NCI-H187 (cell line): ENCODE measurements around the gene OSGIN1.

Experiments used
- DNase-seq, 2 experiments: peaks; one replicate each; lab custom pipeline; 2025; lab: John Stamatoyannopoulos, UW

Gene OSGIN1, protein sequence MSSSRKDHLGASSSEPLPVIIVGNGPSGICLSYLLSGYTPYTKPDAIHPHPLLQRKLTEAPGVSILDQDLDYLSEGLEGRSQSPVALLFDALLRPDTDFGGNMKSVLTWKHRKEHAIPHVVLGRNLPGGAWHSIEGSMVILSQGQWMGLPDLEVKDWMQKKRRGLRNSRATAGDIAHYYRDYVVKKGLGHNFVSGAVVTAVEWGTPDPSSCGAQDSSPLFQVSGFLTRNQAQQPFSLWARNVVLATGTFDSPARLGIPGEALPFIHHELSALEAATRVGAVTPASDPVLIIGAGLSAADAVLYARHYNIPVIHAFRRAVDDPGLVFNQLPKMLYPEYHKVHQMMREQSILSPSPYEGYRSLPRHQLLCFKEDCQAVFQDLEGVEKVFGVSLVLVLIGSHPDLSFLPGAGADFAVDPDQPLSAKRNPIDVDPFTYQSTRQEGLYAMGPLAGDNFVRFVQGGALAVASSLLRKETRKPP

DNA sequence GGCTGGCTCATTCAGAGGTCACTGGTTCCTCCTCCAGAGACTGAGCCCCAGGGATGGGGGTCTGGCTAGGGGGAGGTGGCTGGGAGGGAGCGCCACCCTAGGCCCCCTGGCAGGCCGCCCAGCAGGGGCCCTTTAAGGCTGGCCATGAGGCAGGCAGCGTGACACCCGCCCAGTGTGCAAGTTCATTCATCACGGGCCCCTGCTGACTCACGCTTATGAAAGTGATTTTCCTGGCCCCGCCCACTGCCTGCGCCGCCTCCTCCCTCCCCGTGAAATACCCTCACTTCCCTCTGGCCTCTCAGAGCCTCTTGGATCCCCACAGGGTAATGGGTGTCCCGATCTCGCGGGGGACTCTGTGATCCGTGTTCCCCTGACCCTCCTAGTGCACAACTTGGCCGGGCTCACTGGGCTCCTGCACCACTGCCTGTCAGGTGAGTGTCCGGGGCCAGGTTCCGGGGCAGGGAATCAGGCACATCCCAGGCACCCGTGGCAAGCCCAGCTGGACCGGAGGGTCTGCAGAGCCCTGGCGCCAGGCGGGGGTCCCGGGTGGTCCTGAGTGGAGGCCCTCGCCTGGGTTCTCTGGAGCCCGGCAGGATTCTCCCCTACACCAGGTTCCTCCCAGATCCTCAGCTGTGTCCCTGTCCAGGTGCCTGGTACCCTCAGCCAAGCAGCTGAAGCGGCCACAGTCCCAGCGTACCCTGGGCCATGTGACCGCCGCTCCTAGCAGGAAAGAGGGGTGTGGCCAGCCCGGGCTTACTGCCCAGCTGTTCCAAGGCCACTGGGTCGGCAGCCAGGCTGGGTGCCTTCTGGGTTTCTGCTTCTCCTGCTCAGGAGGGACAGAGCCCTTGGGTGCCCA, at the start of gene OSGIN1:
Gene OSGIN1 (plus strand): TSS at position 301 of the 856 bp plus-strand sequence. CDS start 4,432 bp downstream, outside the sequence.
- no peak for DNase-seq

DNA sequence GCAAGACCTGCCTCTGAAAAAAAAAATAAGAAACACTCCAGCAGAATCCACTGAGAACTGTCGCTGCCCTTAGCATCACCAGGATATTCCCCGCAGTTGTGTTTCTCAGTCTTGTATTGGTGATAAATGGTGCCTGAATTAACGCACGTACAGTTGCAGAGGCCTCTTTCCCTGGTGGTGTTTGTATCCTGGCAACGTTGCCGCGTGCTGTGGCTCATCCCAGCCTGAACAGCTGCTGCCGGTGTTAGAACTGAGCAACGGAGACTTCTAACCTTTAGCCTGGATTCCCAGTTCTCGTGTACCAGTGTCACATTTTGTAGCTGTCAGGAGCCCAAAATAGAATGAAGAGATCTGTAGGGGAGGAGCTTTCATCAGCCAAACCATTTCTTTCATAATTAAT, 49.3 kb upstream of the OSGIN1 start:
- DNase-seq, result no peak

DNA sequence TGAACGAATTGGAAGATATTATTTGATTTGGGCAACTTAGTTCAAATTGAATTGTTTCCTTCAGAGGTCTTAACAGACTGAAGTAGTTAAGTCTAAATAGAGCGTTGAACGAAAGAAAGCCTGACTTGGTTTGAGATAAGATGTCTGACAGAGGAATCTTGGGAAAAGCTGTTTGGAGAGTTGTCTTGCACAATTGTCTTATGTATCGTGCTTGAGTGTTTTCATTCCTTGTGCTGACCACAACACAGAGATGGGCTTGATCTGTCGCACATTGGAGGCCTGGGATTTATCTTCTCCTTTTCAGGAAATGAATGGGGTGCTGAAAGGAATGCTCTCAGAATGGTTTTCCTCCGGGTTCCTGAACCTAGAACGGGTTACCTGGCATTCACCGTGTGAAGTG, 46.4 kb upstream of the OSGIN1 start:
- no peak for DNase-seq

DNA sequence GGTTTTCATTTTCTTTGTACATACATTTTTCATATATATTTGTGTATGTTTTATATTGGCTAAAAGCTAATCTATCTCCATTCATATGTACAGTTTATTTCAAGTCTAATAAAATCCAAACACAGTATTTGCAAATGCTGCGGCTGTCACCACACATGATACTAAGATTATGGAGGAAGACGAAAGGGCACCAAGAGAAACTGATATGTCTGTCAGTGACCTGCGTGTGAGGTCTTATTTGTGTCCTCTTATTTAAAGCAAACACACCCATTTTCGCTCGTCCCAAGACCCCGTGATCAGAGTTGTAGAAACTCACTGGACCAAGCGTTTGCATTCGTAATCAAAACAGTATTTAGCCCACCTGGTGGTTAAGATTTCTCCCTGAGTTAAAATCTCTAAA, 45.9 kb upstream of the OSGIN1 start:
- no peak for DNase-seq

DNA sequence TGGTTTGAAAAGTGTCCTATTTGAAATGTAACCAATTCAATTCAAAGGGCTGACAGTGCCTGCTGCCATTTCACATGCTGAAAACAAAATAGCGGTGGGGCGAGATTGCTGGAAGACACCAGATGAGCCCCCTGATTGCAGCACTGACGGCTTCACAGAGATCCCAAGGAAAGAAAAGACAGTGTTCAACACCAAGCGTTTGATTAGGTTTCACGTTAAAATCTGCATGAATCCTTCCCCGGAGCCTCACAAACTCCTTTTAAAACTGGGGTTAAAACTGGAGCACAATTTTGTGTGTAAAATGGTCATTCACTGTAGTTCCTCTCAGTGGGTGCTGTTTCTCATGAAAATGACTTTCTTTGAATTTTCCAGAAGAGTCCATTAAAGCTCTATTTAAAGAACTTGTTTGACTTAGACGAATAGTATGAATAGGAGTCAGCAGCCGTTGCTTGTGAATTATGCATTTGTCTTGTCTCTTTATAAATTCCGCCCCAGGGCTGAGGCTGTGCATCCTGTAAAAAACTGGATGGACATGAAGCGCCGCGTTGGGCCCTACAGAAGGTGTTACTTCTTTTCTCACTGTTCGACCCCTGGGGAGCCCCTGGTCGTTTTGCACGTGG, 45.3 kb upstream of the OSGIN1 start:
- DNase-seq, result no peak

DNA sequence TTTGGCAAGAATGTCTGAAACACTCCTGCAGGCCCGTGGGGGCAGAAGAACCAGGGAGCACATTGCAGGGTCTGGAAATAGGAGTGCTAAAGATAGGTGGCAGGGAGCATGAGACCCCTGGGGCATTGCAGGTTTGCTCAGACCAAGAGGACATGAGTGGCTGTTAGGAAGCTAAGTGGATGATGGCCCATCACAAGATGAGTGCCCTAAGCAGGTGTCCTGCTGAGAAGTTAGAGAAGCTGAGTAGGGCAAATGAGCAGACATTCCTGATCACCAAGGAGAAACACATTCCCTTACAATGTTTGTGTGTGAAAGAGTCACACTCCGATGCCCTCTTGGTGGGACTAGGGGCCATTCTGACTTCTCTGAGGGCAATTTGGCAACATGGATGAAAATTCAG, 44.2 kb upstream of the OSGIN1 start:
- DNase-seq, result no peak

DNA sequence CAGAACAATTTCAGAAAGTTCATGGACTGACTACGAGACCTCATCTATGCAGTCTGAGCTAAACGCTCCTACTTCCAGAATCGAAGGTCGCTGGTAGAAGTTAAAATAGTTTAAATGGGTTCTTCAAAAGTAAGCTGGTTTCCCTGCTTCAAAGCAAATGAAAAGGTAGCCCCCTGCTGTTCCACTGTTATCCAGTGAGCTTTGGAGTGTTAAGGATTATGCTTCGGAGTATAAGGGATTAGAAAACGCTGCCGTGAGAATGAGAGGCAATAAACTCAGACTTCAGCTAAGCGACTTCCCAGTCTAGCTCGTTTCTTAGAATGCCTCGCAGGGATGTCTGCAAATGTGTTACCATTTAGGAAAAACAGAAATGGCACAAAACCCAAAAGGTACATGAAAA, 41.8 kb upstream of the OSGIN1 start:
- no peak for DNase-seq

DNA sequence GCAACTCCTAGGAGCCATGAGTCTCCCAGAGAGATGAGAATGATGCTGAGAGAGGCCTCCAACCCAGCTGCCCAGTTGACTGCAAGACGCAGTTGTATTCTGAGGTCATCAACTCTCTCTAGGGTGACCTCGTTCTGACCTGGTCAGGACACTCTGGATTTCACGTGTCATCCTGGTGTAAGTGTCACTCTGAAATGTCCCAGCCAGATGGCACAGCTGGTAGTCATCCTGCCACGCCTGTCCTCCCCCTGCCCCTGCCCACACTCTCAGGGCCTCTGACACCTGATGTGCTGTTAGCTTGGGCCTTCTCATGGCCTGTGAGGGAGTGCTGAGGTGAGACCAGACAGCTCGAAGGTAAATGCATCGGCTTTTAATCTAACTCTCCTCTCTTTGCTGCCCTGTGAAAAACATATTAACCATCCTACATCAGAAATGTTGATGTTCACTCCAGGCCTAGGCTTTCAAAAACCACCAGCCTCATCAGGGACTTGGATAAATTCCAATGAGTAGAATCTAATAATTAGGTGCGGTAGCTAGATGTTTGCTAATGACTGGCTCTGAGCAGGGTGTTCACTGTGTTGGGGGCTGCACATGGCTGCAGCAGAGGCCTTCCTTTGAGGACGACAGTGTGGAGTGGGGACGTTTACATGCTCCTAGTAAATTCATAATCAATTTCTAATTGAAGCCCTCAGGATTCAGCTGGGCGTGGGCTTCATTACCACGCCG, 40.4 kb upstream of the OSGIN1 start:
- no peak for DNase-seq

DNA sequence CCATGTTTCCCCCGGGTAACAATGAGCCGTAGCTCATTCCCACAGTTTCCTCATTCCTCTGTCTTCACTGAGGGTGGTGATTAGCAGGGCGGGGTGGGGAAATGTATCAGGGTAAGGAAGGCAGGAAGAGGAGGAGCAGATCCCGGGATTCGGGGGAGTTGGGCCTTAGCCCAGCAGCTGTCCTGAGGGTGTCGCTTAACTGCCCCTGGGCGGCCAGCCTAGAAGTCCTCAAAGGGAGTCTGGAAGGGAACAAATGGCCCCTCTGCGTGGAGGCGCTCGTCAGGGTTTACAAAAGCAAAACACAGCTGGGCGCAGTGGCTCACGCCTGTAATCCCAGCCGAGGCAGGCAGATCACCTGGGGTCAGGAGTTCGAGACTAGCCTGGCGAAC, 39.8 kb upstream of the OSGIN1 start:
- DNase-seq, result no peak

DNA sequence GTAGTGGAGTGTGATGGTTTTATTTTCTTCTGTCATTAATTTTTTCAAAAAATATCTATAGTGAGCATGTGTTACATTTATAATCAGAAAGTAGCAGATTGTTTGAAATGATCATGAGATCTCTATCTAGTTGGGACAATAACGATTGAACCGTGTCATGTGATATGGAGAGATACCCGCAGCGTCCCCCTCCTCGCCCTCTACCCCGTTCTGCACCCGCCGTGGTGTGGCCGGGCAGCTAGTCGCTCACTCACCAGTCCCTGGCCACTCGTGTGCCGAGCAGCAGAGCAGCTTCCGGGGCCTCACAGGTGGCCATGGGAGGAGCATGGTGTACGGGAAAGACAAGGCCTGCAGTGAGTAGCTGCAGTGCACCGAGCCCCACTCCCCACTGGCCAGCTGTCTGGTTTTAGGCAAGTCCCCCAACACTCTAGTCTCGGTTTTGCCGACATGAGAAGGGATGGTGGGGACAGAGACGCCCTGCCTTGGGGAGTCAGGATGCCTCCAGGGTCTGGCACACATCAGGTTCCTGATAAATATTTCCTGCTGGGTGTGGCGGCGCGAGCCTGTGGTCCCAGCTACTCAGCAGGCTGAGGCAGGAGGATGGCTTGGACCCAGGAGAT, 38.8 kb upstream of the OSGIN1 start:
- no peak for DNase-seq

DNA sequence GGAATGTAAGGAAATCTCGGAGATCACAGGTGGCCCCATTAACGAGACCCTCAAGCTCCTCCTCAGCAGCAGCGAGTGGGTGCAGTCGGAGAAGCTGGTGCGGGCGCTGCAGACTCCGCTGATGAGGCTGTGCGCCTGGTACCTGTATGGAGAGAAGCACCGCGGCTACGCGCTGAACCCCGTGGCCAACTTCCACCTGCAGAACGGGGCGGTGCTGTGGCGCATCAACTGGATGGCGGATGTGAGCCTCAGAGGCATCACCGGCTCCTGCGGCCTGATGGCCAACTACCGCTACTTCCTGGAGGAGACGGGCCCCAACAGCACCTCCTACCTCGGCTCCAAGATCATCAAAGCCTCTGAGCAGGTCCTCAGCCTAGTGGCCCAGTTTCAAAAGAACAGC, 38.0 kb upstream of the OSGIN1 start:
- no peak for DNase-seq

DNA sequence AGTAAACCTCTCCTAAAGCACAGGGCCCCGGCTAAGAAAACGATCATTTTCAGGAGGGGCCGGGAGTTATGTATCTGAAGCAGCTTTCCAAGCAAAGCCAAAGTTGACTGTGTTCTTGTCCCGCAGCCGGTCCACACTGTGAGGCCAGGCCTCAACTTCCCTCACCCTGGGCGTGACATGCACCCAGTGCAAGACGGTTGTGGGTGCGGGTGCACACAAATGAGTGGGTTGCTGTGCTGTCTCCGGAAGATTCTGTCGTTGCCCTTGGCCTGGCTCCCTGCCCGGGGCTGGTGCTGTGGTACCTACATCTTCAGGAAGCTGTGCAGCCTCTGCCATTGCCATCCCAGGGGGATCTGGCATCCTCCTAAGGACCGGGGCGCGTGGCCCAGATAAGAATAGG, 37.5 kb upstream of the OSGIN1 start:
- DNase-seq, result no peak

DNA sequence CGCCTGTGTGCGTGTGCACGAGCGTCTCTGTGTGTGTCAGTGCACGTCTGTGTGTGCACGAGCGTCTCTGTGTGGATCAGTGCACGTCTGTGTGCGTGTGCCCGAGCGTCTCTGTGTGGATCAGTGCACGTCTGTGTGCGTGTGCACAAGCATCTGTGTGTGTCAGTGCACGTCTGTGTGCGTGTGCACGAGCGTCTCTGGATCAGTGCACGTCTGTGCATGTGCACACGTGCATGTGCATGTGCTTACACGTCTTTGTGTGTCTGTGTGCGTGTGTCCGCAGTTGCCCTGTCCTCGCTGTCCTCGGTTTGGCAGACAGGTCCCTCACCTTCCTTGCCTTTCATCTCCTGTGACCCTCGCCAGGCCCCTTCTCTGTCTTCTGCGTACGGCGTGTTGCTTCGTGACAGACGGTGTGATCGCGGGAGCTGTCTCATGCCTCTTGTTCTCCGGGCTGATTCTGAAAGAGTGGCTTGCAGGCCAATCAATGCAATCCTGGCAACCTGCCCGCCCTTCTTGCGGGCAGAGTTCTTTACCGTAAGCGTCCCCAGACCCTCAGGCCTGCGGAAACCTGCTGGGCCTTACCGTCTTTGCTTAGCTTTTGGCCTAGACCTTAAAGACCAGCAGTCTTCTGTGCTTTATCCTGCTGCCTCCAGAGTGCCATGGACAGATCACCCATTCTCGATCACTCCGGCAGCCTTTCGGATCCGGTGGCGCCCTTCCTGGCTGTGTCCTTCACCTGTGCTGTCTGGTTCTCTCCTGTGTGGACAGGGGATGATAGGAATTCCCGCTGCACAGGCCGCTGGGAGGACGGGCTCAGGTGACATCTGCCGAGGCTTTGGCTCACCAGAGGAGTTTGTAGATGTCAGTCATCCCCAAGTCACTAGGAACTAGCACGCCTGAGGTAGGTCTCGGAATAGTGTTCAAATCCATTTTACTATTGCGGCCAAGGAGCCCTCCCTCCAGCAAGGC, 35.6 kb upstream of the OSGIN1 start:
- DNase-seq, result no peak

DNA sequence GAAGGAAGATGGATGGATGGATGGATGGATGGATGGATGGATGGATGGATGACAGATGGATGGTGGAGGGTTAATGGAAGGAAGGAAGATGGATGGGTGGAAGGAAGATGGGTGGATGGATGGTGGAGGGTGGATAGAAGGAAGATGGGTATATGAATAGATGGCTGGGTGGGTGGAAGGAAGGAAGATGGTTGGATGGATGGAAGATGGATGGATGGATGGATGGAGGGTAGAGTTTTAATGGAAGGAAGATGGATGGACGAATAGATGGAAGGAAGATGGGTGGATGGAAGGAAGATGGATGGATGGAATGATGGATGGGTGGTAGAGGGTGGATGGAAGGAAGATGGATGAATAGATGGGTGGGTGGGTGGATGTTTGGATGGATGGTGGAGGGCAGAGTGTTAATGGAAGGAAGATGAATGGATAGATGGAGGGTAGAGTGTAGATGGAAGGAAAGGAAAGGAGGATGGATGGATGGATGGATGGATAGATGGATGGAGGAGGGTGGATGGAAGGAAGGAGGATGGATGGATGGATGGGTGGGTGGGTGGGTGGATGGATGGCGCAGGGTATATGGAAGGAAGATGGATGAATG, 32.0 kb upstream of the OSGIN1 start:
- no peak for DNase-seq

DNA sequence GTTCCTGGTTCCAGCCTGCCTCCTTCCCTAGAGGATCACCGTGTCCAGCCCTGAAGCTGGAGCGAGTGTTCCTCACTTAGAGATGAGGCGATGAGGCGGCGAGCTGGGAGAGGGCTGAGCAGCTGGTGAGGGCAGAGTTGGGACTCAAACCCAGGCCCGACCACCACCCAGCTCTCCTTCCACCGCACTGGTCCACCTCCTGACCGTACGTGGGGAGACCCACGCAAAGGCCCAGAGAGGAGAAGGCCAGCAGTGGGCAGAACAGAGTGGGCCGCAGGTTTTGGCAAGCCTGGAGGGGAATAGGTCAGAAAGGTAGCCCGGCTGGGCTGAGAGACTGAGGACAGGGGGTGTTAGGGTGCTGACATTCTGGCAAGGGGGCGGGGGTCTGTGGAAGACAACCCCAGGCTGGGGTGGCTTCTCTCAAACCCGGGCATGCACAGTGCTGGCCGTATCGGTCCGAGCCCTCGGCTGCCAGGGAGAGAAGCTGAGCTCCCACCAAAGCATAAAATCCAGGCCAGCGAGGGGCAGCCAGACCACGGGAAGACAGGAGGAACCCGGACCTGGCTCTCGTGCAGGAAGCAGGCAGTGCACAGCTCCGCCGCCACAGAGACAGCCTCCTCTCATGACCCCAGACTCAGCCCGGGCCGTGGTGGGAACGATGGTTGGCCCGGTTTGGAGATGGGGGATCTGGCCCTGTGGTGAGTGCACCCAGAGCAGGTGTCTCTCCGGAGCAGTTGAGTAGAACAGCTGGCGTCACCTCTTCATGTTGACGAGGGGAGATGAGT, 29.3 kb upstream of the OSGIN1 start:
- DNase-seq, result no peak

DNA sequence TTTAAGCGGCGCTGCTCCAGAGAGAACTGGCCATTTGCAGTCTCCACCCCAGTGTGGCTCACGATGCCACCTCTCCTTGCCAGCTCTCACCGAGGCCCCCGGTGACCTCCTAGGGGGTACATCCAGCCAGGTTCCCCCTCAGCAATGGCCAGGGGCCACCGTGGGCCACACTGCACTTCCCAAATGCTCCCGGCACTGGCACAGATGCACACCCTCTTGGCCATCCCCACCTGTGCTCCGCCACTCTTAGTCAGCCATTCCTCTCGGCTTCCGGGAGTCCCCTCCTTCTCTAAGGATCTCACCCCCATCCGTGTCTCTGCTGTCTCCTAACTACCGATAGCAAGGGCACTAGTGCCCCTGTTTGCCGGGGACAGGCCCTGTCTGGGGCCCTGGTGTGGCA, 28.4 kb upstream of the OSGIN1 start:
- DNase-seq, result no peak

DNA sequence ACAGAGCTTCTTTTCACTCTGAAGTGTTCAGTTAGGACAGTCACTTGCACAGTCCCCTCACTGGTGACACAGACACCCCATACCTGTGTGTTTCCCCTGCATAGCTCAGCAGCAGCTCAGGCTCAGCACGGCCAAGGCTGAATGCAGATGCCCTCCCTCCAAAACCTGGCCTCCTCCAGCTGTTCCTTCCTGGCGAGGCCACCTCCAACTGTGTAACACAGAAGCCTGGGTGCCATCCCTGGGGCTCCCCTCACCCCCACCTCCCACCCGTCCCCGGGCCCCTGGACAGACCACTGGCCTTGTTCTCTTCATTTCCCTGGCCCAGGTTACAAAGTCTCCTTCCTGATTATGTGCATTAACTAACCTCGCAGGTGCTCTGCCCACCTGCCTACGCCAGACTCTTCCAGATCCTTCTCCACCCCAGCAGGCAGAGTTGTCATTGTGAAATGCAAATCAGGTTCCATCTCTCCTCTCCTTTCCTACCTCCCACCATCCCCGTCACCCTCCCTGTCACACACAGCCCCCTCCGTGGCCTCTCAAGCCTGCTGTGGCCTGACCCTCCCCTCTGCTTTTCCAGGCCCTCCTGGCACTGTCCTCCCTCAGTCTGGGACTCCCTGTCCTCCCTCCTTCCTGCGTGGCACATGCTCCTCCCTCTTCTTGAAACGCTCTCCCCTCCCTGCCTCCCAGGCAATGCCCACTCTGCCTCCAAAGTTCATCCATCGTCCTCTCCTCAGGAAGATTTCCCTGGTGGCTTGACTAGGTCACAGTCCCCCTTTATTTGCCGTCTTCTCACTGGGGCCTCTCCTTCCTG, 27.7 kb upstream of the OSGIN1 start:
- DNase-seq, result no peak
